GM12878 (cell line): ENCODE measurements around the gene DCAF17. TPM values are rescaled to one million over a fixed set of nuclear protein-coding genes. Genes with fewer than 3 reads are reported as not detected.
A peak's percentile ranks its signal among the peaks of the same experiment; 100 is the strongest.

Experiments
- ATAC-seq: fragments of 200-7000 bp; cut with Tn5 transposase; 3 replicates; pipeline ENCODE4 v1.9.1; 2020; ENCODE audit warnings: mild to moderate bottlenecking, moderate library complexity
- BruUV-seq: library from RNA; stranded (reverse); fragments of 400-500 nt; replicated peaks from 2 replicates; lab custom pipeline; 2021; lab: Mats Ljungman, UMichigan
- CTCF ChIA-PET: fragments of 300-600 bp; sonication (Branson Sonifier 250); formaldehyde crosslinking; extraction: SDS; loops from one replicate; lab custom pipeline; 2021; ENCODE audit warnings: inconsistent platforms; lab: Yijun Ruan, JAX
- POLR2A ChIA-PET: fragments of 350-600 bp; formaldehyde crosslinking; extraction: SDS; loops from one replicate; lab custom pipeline; 2021; ENCODE audit warnings: inconsistent platforms; lab: Charles Lee
- RAD21 ChIA-PET: fragments of 300-600 bp; sonication (Branson Sonifier 250); formaldehyde crosslinking; loops from one replicate; lab custom pipeline; 2023; ENCODE audit warnings: antibody characterized with exemption; ENCODE audit not compliant: unreplicated experiment; lab: Charles Lee
- SMC1A ChIA-PET: fragments of 300-600 bp; sonication (Branson Sonifier 250); formaldehyde crosslinking; loops from one replicate; lab custom pipeline; 2023; ENCODE audit not compliant: unreplicated experiment, uncharacterized antibody; lab: Charles Lee
- DNase-seq: peaks from one replicate; pipeline ENCODE4 v3.0.0-alpha.2; 2011; ENCODE audit warnings: low read depth, low spot score
- FAIRE-seq: peaks from 3 replicates; lab custom pipeline; 2011; peaks lifted over from hg19 to GRCh38; lab: Jason Lieb, UNC
- H2AFZ ChIP-seq: 2 replicates; pipeline ENCODE4 v1.6.0; 2011; ENCODE audit warnings: low read depth, low read length, control low read depth; ENCODE audit not compliant: control insufficient read depth
- H3K27ac ChIP-seq: 2 replicates; pipeline ENCODE4 v1.5.1; 2011; ENCODE audit warnings: control low read depth; ENCODE audit not compliant: control insufficient read depth, insufficient read depth
- H3K27me3 ChIP-seq, 2 experiments: replicated peaks in 1 of 2; 2 replicates each; pipeline versions ENCODE4 v1.6.0 to v1.6.1; 2011; ENCODE audit warnings: low read length in 1 of 2; ENCODE audit not compliant: control insufficient read depth in 2 of 2, insufficient read depth in 2 of 2
- H3K36me3 ChIP-seq, 2 experiments: 2 replicates each; pipeline ENCODE4 v1.5.1; 2011; ENCODE audit warnings: low read length in 1 of 2; ENCODE audit not compliant: control insufficient read depth in 2 of 2, insufficient read depth in 2 of 2
- H3K4me1 ChIP-seq: 2 replicates; pipeline ENCODE4 v1.6.1; 2011; ENCODE audit warnings: mild to moderate bottlenecking, low read length, moderate library complexity, mixed read lengths; ENCODE audit not compliant: control insufficient read depth, insufficient read depth
- H3K4me2 ChIP-seq: 2 replicates; pipeline ENCODE4 v1.6.0; 2011; ENCODE audit warnings: control low read depth; ENCODE audit not compliant: control insufficient read depth, insufficient read depth
- H3K4me3 ChIP-seq: fragments of 200-600 bp; sonication (generic); 2 replicates; pipeline ENCODE4 v1.5.1; 2016
- H3K79me2 ChIP-seq: 2 replicates; pipeline ENCODE4 v1.6.0; 2011; ENCODE audit warnings: low read length; ENCODE audit not compliant: control insufficient read depth, insufficient read depth
- H3K9ac ChIP-seq: 2 replicates; pipeline ENCODE4 v1.8.0; 2011; ENCODE audit warnings: low read length, control low read depth, mixed read lengths; ENCODE audit not compliant: control insufficient read depth, insufficient read depth
- H3K9me3 ChIP-seq: replicated peaks from 3 replicates; pipeline ENCODE4 v1.5.1; 2011; ENCODE audit warnings: mild to moderate bottlenecking, low read length; ENCODE audit not compliant: control insufficient read depth, insufficient read depth
- H4K20me1 ChIP-seq: 2 replicates; pipeline ENCODE4 v1.6.0; 2011; ENCODE audit not compliant: control insufficient read depth, insufficient read depth
- BCL3 ChIP-seq: IDR thresholded peaks from 2 replicates; pipeline ENCODE4 v1.6.1; 2011; ENCODE audit warnings: borderline replicate concordance, low read depth, mild to moderate bottlenecking, moderate library complexity, low read length; ENCODE audit not compliant: insufficient read depth, poor library complexity, severe bottlenecking
- CHD2 ChIP-seq: IDR thresholded peaks from 2 replicates; pipeline ENCODE4 v1.6.1; 2011; ENCODE audit warnings: low read depth, low read length, improper control_type of control experiment, borderline replicate concordance
- FOXK2 ChIP-seq: fragments of 450-650 bp; IDR thresholded peaks from 2 replicates; pipeline ENCODE4 v1.6.1; 2017; ENCODE audit warnings: mild to moderate bottlenecking, moderate library complexity
- MTA3 ChIP-seq: IDR thresholded peaks from 2 replicates; pipeline ENCODE4 v1.6.1; 2012; ENCODE audit warnings: low read length, inconsistent platforms, borderline replicate concordance
- MXI1 ChIP-seq: fragments of 150-350 bp; IDR thresholded peaks from 2 replicates; pipeline ENCODE4 v1.6.1; 2011; ENCODE audit warnings: low read depth, mild to moderate bottlenecking, inconsistent platforms, low read length, improper control_type of control experiment
- NFYB ChIP-seq: IDR thresholded peaks from 2 replicates; pipeline ENCODE4 v1.6.1; 2011; ENCODE audit warnings: low read depth, mild to moderate bottlenecking, low read length, improper control_type of control experiment, moderate library complexity; ENCODE audit not compliant: insufficient read depth
- NR2C1 ChIP-seq: fragments of 450-650 bp; IDR thresholded peaks from 2 replicates; pipeline ENCODE4 v1.6.1; 2017; ENCODE audit warnings: antibody characterized with exemption, mild to moderate bottlenecking, moderate library complexity
- PAX5 ChIP-seq: IDR thresholded peaks from 2 replicates; pipeline ENCODE4 v1.6.1; 2011; ENCODE audit warnings: low read depth, low read length, borderline replicate concordance
- whole genome bisulfite sequencing: methylation state at CpG from one replicate; pipeline ENCODE4 v1.1.6; 2016; ENCODE audit warnings: low lambda C conversion rate; ENCODE audit not compliant: insufficient replicate concordance, insufficient coverage; ENCODE audit errors: missing lambda C conversion rate; 5-methylcytosine and 5-hydroxymethylcytosine counted together
- in situ Hi-C: fragments of 300-500 bp; cut with MboI; formaldehyde crosslinking; loops from 9 replicates; pipeline ENCODE4 v1.14.3; 2018; ENCODE audit warnings: mixed read lengths
- intact Hi-C: fragments of 100-400 bp; cut with micrococcal nuclease; formaldehyde crosslinking; loops from one replicate; pipeline ENCODE4 v1.14.2; 2022; ENCODE audit not compliant: unreplicated experiment
- polyA plus RNA-seq, 11 experiments: library from polyadenylated mRNA; depleted of rRNA in 4 of 11; unstranded in 6 of 11; stranded (reverse) in 5 of 11; fragments of >200 nt; fragmentation: Nextera tagmentation in 4 of 11; fragmentation: Illumina TruSeq in 1 of 11; extraction: Ambion mirVana in 4 of 11; extraction: Trizol in 1 of 11; gene quantifications; 1 replicate in 1 of 11; 2 replicates in 10 of 11; pipeline versions ENCODE4 v1.2.1 to v1.2.3, GENCODE V29; 2011 to 2016; ENCODE audit warnings: inconsistent platforms in 2 of 11, missing spikeins in 2 of 11, low read depth in 1 of 11
- total RNA-seq, 4 experiments: library from RNA; depleted of rRNA in 3 of 4; stranded (reverse); fragments of >200 nt in 3 of 4; fragmentation: Illumina TruSeq in 1 of 4; extraction: Trizol in 1 of 4; gene quantifications; 2 replicates each; pipeline versions ENCODE4 v1.2.1 to v1.2.3, GENCODE V29; 2013 to 2021

DCAF17 gene
- total and polyA plus RNA-seq, 10 of the 15 experiments (the other 5 are each of a cell fraction or from before 2014, with no cell fraction given): 5.2 to 32.9 (median 23.4) TPM

GRCh38 chr2:171431677-171432167 is 2.3 kb upstream of the DCAF17 start:
- Histone ChIP-seq H3K4me1 (peaks cover 13% of the 10 kb centered on the region), H3K4me2 (peak overlapping the region; percentile 97), H3K27ac (peak overlapping the region; percentile 93), H3K79me2 (peaks cover 82% of the 10 kb centered on the region), H3K4me3 (peak overlapping the region; percentile 69), H2AFZ (no peak overlapping the region; the same call in 1 of the 2 replicates), H3K9me3 (peaks cover 37% of the 10 kb centered on the region), H3K36me3 (peaks cover 0 to 6% of the 10 kb centered on the region in 2 experiments; a peak in 2 of 4 replicates), H3K9ac (peak overlapping the region; percentile 69), H3K27me3 (no peaks in the 10 kb centered on the region), H4K20me1 (no peaks in the 10 kb centered on the region)
- FAIRE-seq (no peak), DNase-seq (no peak), ATAC-seq (no peak)
- in situ Hi-C loops: loop anchor here (25.0 kb wide), 1 partner anchor 469 kb away; no protein-coding TSS in a partner anchor
- ChIA-PET SMC1A (interaction anchor here (0.7 to 3.4 kb wide), 10 partner anchors 11 to 431 kb away, joined by 3 to 22 read pairs (median 4); no protein-coding TSS in a partner anchor), RAD21 (interaction anchor here (0.7 to 3.6 kb wide), 8 partner anchors 11 to 503 kb away, joined by 3 to 25 read pairs (median 7); no protein-coding TSS in a partner anchor), POLR2A (interaction anchor here (0.9 to 2.5 kb wide), 6 partner anchors 11 to 503 kb away, joined by 3 to 15 read pairs (median 4); partner anchors contain the start of genes GORASP2 and TLK1), CTCF (interaction anchor here (0.5 to 5.0 kb wide), 6 partner anchors 12 to 345 kb away, joined by 3 to 32 read pairs (median 3); no protein-coding TSS in a partner anchor)
- WGBS: 98% methylated on average over 9 of the region's 9 CpGs
- TF ChIP-seq PAX5 (no peak), NR2C1 (no peak), NFYB (no peak), CHD2 (no peak), MTA3 (no peak), MXI1 (no peak), BCL3 (no peak), FOXK2 (no peak)
- intact Hi-C loops: loop anchor here (5.0 kb wide), 5 partner anchors 84 to 504 kb away; partner anchors contain the start of genes CYBRD1 and GORASP2
- BruUV-seq: no TSS peak
